NCI-H1930 (cell line): ENCODE results near the gene C5orf58.
"Not testable (repeated sequence)": the region's sequence is repeated elsewhere in the genome, so short reads cannot be mapped to it uniquely, and the experiment has no call there.

Source experiments
- DNase-seq, 2 experiments: peaks; one replicate each; lab custom pipeline; 2025; lab: John Stamatoyannopoulos, UW

Gene C5orf58

GRCh38 chr5:170223906-170224305 lies 8.9 kb upstream of the C5orf58 start:
- DNase-seq, result no peak

- peak in 1 of 2 experiments; percentile 9 for DNase-seq
Measured at GRCh38 chr5:170225326-170226128, 7.3 kb upstream of the C5orf58 start.

DNA sequence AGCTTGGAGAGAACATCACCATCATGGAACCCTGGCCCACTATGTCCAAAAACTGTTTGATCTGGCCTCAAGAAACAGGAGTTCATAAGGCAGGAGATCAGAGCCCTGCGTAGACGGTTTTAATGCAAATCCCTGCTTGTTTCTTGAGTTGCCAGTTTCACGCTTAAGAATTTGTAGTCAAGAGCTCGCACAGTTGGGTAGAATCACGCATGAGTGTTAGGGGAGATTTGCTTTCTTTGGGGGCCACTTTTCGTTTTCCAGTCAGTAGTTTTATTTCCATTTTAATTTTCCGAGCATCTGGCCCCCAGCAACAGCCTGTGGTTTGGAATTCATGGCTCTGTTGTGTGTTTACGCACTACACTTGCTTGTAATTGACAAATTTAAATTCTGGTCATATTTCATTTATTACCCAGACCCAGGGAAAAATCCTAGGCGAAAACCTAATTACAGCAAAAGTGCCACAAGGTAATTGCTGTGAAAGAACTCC lies 6.6 kb upstream of the C5orf58 start:
- DNase-seq, result no peak

DNA sequence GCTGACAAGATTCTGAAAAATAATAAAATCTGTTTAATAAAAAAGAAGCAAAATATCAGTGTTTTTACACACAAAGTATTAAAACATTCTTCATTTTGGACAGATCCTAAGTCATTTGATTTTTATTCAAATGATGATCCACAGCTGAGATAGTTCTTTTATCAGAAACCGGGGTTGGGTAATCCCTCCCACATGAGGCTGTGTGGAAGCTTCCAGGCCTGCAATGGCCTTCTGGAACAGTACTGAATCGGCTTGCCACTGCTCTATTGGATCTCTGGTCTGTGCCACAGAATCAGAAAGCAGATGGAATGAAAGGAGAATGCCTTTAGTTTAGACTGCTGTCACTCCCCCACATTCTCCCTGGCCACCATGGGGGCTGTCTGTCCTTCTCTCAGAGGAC lies 6.1 kb upstream of the C5orf58 start:
- DNase-seq, result no peak

GRCh38 chr5:170228762-170229435 lies 3.9 kb upstream of the C5orf58 start:
- no peak for DNase-seq

- no peak for DNase-seq
Measured at GRCh38 chr5:170233358-170233892, 640 bp downstream of the C5orf58 start.

- DNase-seq, result no peak
Measured at GRCh38 chr5:170235876-170236864, 3.4 kb downstream of the C5orf58 start.

DNA sequence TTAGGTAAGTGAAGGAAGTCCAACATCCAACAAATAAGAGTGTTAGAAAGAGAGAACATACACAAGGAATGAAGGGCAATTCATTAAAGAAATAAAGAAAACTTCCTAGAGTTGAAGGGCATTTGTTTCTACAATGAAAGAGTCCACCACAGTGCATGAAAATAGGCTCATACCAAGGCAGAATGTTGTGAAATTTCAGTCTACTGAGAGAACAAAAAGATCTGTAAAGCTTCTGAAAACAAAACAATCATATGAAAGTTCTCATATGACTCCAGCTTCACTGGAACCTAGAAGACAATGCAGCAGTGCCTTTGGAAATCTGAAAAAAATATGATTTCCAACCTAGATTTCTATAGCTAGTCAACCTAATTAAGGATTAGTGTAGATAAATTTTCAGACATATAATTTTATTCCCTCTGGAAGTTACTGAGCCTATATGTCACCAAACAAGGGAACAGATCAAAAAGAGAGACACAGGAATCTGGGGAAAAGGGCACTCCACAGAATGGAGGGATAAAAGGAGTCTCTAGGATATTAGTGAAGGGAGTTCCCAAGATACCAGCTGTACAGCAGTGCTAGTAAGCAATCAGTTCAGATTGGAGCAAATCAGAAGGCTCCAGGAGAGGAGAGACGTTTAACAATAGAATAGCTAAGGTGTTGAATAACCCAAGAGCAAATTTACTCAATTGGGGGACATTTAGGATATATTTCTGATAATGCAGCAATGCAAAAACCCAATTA lies 5.8 kb downstream of the C5orf58 start:
- no peak for DNase-seq

GRCh38 chr5:170245436-170245835 lies 12.7 kb downstream of the C5orf58 start:
- not testable (repeated sequence) for DNase-seq

DNA sequence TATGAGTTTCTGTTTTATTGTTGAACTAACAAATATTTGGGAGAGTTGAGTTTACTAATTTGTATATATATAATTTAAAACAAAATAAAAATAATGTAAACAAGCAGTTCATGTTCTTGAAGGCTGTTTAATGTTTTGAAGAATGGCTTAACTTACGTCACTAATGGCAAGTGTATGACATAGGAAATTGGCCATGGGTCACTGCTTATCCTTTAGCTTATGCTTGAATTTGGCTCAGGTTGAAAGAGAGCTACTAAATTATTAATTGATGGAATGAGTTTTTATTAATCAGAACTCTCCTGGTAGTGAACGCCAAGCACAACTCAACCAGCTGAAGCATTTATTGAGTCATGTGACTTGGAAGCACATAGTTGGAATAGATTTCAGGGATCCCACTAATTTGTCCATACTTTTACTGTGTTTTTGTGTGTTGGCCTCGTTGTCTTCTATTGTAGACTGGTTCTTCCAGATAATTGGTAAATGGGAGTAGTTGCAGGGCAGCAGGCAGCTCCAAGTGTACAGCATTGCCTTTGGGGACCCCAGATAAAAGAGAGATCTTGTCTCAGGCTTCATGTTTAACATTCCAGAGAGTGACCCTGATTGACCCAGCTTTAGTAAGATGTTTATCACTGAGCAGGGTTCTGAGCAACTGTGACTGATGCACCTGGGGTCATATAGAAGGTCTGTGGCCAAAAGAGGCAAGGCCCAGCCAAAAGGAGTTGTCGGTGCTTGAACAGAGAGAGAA lies 13.5 kb downstream of the C5orf58 start:
- no peak for DNase-seq

- DNase-seq, result no peak
Measured at GRCh38 chr5:170247363-170247762, 14.6 kb downstream of the C5orf58 start.

GRCh38 chr5:170248172-170248930 lies 15.6 kb downstream of the C5orf58 start:
- no peak for DNase-seq

DNA sequence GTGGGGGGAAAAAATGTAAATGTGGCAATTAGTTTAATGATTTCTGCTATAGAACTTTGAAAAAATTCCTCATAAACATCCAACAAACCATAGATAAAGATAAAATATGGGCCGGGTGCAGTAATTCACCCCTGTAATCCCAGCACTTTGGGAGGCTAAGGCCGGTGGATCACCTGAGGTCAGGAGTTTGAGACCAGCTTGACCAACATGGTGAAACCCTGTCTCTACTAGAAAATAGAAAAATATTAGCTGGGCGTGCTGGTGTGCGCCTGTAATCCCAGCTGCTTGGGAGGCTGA lies 16.1 kb downstream of the C5orf58 start:
- not testable (repeated sequence) for DNase-seq

DNA sequence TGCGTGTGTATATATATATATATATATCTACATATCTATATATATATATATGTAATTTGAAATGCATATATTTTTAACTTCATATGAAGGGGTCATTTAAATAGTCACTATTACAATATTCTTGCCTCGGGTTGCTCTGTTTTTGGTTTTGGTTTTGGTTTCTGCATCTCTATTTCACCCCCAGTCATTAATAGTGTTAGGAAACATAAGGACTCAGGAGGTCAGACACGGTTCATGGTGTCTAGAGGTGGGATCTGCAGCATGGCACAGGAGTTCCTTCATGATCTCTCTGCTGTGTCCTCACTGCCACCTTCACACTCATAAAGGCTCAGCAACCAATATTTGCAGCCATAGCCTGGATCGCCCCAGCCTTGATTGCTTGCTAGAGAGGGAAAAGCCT lies 16.6 kb downstream of the C5orf58 start:
- DNase-seq, result no peak

DNA sequence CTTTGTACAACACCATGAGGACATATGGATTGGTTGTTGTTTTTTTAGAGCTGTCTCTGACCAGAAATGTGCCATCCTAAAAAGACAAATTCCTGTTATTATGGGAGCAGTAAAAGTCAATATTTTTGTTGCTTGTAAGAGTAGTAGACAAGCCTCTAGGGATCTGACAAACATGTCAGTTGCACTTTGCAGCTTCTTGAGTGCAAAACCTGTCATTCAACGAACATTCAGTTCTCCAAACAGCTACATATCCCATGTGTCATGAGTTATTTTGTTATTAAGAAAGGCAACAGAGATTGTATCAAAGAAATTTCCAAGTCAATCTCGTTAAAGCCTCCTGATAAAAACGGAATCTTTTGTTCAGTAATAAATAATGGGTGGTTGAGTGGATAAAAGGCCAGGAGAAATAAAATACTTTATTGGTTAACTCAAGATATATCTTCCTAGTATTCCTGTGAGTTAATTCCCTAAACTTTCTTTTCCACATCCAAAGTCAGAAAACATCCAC lies 18.1 kb downstream of the C5orf58 start:
- no peak for DNase-seq

GRCh38 chr5:170251462-170251861 lies 18.7 kb downstream of the C5orf58 start:
- no peak for DNase-seq

GRCh38 chr5:170252109-170252508 lies 19.3 kb downstream of the C5orf58 start:
- no peak for DNase-seq

DNA sequence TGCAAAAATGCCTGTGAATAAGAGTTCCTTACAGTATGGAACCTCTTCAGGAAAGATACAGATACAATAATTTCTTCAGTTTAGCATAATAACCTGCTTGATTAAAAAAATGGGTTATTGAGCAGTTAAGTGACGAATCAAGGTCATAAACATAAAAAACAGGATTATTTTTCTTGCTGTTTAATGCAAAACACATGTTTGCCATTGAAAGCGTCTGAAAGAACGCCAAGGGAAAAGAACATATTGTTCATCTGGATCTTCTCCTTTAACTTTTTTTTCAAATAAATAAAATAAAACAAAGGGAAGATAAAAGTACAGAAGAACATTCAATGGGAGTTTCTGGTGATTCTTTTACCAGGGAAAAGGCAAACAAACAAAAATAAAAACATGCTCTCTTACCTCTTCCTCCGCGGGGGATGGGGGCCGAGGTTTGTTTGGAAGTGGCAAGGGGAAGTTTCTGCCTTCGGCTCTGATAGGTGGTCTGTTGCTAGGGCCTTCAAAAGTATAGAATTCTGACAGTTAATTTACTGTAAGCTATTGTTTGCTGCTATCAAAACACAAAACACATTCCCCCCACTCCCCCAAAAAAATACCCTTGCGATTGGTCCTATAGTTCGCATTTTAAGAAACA lies 20.1 kb downstream of the C5orf58 start:
- DNase-seq, result no peak

- DNase-seq, result no peak
Measured at GRCh38 chr5:170254056-170254455, 21.3 kb downstream of the C5orf58 start.
